ENCODE measurements around the gene EIF4B.

- TF ChIP-seq POLR2A (IDR thresholded peaks at IDR 0.05; ENCODE audit: low read depth, low read length), result no peak
- TF ChIP-seq POLR2AphosphoS5 (IDR thresholded peaks at IDR 0.05; ENCODE audit: low read depth, low read length), result no peak
Observed at GRCh38 chr12:53036802-53037201, 30.5 kb downstream of the EIF4B start.

Data from GM12892 (cell line).